ENCODE measurements around the gene SOX21. TPM values are rescaled to one million over a fixed set of nuclear protein-coding genes. Genes with fewer than 3 reads are reported as not detected.

The SOX21 gene
- total RNA-seq, 3 donors from 2014 or later (not counting 1 experiment from before 2014, with no cell fraction given), result not detected

DNA sequence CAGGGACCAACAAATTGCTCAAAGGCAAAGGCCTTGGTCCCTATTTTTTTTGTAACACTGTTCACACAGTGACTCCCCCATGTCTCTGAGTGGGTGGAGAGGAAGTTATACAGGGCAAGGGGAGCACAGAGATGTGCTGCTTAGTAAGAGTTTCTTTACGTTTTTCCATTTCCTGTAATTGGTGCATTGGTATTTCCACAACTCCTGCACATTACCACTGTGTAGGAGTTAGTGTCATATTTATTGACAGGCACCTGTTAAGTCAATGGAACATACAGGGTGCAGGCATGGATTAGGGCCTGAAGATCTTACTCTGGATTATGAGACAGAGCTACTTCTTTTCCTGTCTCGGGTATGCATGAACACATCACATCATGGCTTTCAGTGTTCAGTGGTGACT lies 45.2 kb downstream of the SOX21 start:
- ATAC-seq, result no peak
- H3K4me1 Mint-ChIP-seq, result no peaks in the 10 kb centered on the region
- WGBS (ENCODE audit: insufficient coverage), result 51% methylated on average over 2 of the region's 2 CpGs
- Histone ChIP-seq H3K27ac (ENCODE audit: low read length) (no peak overlapping the region), H3K4me1 (ENCODE audit: control insufficient read depth, insufficient read depth, low read length) (no peaks in the 10 kb centered on the region), H3K27me3 (ENCODE audit: control insufficient read depth, insufficient read depth, low read length) (no peaks in the 10 kb centered on the region), H3K36me3 (ENCODE audit: control insufficient read depth, insufficient read depth, low read length) (no peaks in the 10 kb centered on the region), H3K9me3 (ENCODE audit: control insufficient read depth, insufficient read depth, low read length) (no peaks in the 10 kb centered on the region), H3K4me3 (ENCODE audit: low read length) (no peak overlapping the region)
- no peak for DNase-seq
- intact Hi-C loops (cut with micrococcal nuclease), result no loop called here
- H3K4me3 Mint-ChIP-seq, result no peak overlapping the region
- H3K9me3 Mint-ChIP-seq, result no peaks in the 10 kb centered on the region
- H3K36me3 Mint-ChIP-seq, result no peaks in the 10 kb centered on the region
- H3K27me3 Mint-ChIP-seq (ENCODE audit: low read depth in 2 of 2), result peaks cover 6 to 19% of the 10 kb centered on the region in 2 donors
- no peak overlapping the region for H3K27ac Mint-ChIP-seq
- TF ChIP-seq CTCF (IDR thresholded peaks at IDR 0.05), result no peak

GRCh38 chr13:94666065-94666464 lies 46.3 kb downstream of the SOX21 start:
- Mint-ChIP-seq H3K27ac (no peak overlapping the region), H3K4me1 (no peaks in the 10 kb centered on the region), H3K9me3 (no peaks in the 10 kb centered on the region), H3K27me3 (ENCODE audit: low read depth in 2 of 2) (peaks cover 11 to 28% of the 10 kb centered on the region in 2 donors), H3K36me3 (no peaks in the 10 kb centered on the region), H3K4me3 (no peak overlapping the region)
- ATAC-seq, result no peak
- TF ChIP-seq CTCF (IDR thresholded peaks at IDR 0.05), result no peak
- 92% methylated on average over 7 of the region's 7 CpGs for WGBS (ENCODE audit: insufficient coverage)
- no peaks in the 10 kb centered on the region for H3K9me3 ChIP-seq (ENCODE audit: control insufficient read depth, insufficient read depth, low read length)
- H3K27ac ChIP-seq (ENCODE audit: low read length), result no peak overlapping the region
- no peak overlapping the region for H3K4me3 ChIP-seq (ENCODE audit: low read length)
- DNase-seq, result no peak
- no peaks in the 10 kb centered on the region for H3K36me3 ChIP-seq (ENCODE audit: control insufficient read depth, insufficient read depth, low read length)
- intact Hi-C loops (cut with micrococcal nuclease), result no loop called here
- H3K4me1 ChIP-seq (ENCODE audit: control insufficient read depth, insufficient read depth, low read length), result no peaks in the 10 kb centered on the region
- H3K27me3 ChIP-seq (ENCODE audit: control insufficient read depth, insufficient read depth, low read length), result no peaks in the 10 kb centered on the region

DNA sequence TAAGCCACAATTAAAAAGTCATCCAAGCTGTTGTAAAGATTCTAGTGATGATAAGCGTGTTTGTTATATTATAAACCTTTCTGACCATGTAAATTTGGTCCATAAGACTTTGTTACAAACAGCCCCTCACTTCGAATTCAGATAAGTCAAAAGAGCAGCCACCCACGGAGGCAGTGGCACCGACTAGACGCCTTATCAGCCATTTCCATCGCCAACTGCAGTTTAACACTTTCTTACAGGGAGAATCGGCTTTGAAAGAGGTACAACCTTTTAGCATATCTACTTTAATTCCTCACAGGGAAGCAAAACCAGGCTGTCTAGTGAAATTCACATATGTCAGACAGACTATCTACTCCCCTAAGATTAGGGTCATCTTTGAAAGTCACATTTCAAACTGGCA lies 47.5 kb downstream of the SOX21 start:
- ATAC-seq, result no peak
- intact Hi-C loops (cut with micrococcal nuclease), result no loop called here

More for the DNA sequence above, 47.5 kb downstream of the SOX21 start:
- Mint-ChIP-seq H3K36me3 (no peaks in the 10 kb centered on the region), H3K4me1 (no peaks in the 10 kb centered on the region), H3K9me3 (no peaks in the 10 kb centered on the region), H3K4me3 (no peak overlapping the region), H3K27me3 (ENCODE audit: low read depth in 2 of 2) (peaks cover 14 to 36% of the 10 kb centered on the region in 2 donors), H3K27ac (no peak overlapping the region)
- no peak overlapping the region for H3K4me3 ChIP-seq (ENCODE audit: low read length)
- DNase-seq, result no peak
- no peaks in the 10 kb centered on the region for H3K9me3 ChIP-seq (ENCODE audit: control insufficient read depth, insufficient read depth, low read length)
- H3K36me3 ChIP-seq (ENCODE audit: control insufficient read depth, insufficient read depth, low read length), result no peaks in the 10 kb centered on the region
- no peak overlapping the region for H3K27ac ChIP-seq (ENCODE audit: low read length)
- no peaks in the 10 kb centered on the region for H3K27me3 ChIP-seq (ENCODE audit: control insufficient read depth, insufficient read depth, low read length)
- TF ChIP-seq CTCF (IDR thresholded peaks at IDR 0.05), result no peak
- H3K4me1 ChIP-seq (ENCODE audit: control insufficient read depth, insufficient read depth, low read length), result no peaks in the 10 kb centered on the region
- 76% methylated on average over 6 of the region's 7 CpGs for WGBS (ENCODE audit: insufficient coverage)
